Trophoblast cell (in vitro differentiated cells and primary cell): ENCODE measurements around the gene CACNG8.
A peak's percentile ranks its signal among the peaks of the same experiment; 100 is the strongest.

ENCODE experiments used
- DNase-seq, 2 donors: peaks; one replicate each; pipeline ENCODE4 v3.0.0-alpha.2; 2016
- H2AFZ ChIP-seq: 2 replicates; pipeline ENCODE4 v1.6.1; 2013; ENCODE audit warnings: low read length, moderate library complexity, mild to moderate bottlenecking; ENCODE audit not compliant: insufficient read depth, poor library complexity
- H2AK5ac ChIP-seq: 2 replicates; pipeline ENCODE4 v1.6.1; 2013; ENCODE audit warnings: mild to moderate bottlenecking, low read length
- H2BK120ac ChIP-seq: 2 replicates; pipeline ENCODE4 v1.6.1; 2013; ENCODE audit warnings: low read length, mild to moderate bottlenecking, moderate library complexity; ENCODE audit not compliant: insufficient read depth, poor library complexity
- H2BK12ac ChIP-seq: 2 replicates; pipeline ENCODE4 v1.6.1; 2013; ENCODE audit warnings: mild to moderate bottlenecking, low read length, moderate library complexity
- H2BK5ac ChIP-seq: 2 replicates; pipeline ENCODE4 v1.6.1; 2013; ENCODE audit warnings: low read length, low read depth, moderate library complexity, mild to moderate bottlenecking; ENCODE audit not compliant: poor library complexity
- H3K14ac ChIP-seq: 2 replicates; pipeline ENCODE4 v1.6.1; 2013; ENCODE audit warnings: mild to moderate bottlenecking, low read length
- H3K18ac ChIP-seq: 2 replicates; pipeline ENCODE4 v1.6.1; 2013; ENCODE audit warnings: mild to moderate bottlenecking, low read length
- H3K23ac ChIP-seq: 2 replicates; pipeline ENCODE4 v1.6.1; 2013; ENCODE audit warnings: low read length
- H3K27ac ChIP-seq: 2 replicates; pipeline ENCODE4 v1.5.1; 2013; ENCODE audit warnings: low read depth, mild to moderate bottlenecking, inconsistent platforms, low read length, moderate library complexity
- H3K27me3 ChIP-seq: 2 replicates; pipeline ENCODE4 v1.6.1; 2013; ENCODE audit warnings: inconsistent platforms, mild to moderate bottlenecking, low read length, moderate library complexity; ENCODE audit not compliant: insufficient read depth
- H3K36me3 ChIP-seq, 2 experiments: 1 replicate in 1 of 2; 2 replicates in 1 of 2; pipeline ENCODE4 v1.6.1; 2013; ENCODE audit warnings: low read length in 2 of 2, mild to moderate bottlenecking in 2 of 2, moderate library complexity in 1 of 2; ENCODE audit not compliant: insufficient read depth in 2 of 2, control insufficient read depth in 1 of 2
- H3K4ac ChIP-seq: 2 replicates; pipeline ENCODE4 v1.6.1; 2013; ENCODE audit warnings: low read depth, mild to moderate bottlenecking, low read length, moderate library complexity
- H3K4me1 ChIP-seq, 2 experiments: 1 replicate in 1 of 2; 2 replicates in 1 of 2; pipeline ENCODE4 v1.6.1; 2013; ENCODE audit warnings: low read length in 2 of 2, mild to moderate bottlenecking in 2 of 2, moderate library complexity in 1 of 2; ENCODE audit not compliant: insufficient read depth in 2 of 2, control insufficient read depth in 1 of 2
- H3K4me2 ChIP-seq: 2 replicates; pipeline ENCODE4 v1.6.1; 2013; ENCODE audit warnings: inconsistent platforms, mild to moderate bottlenecking, low read length, moderate library complexity
- H3K4me3 ChIP-seq: 2 replicates; pipeline ENCODE4 v1.5.1; 2013; ENCODE audit warnings: mild to moderate bottlenecking, low read depth, low read length, inconsistent platforms
- H3K79me1 ChIP-seq: one replicate; pipeline ENCODE4 v1.6.1; 2013; ENCODE audit warnings: low read length
- H3K79me2 ChIP-seq: 2 replicates; pipeline ENCODE4 v1.6.1; 2013; ENCODE audit warnings: low read length, mild to moderate bottlenecking; ENCODE audit not compliant: control insufficient read depth, insufficient read depth, poor library complexity
- H3K9ac ChIP-seq: 2 replicates; pipeline ENCODE4 v1.6.1; 2013; ENCODE audit warnings: mild to moderate bottlenecking, low read length
- H3K9me3 ChIP-seq: 2 replicates; pipeline ENCODE4 v1.6.1; 2013; ENCODE audit warnings: low read depth, mild to moderate bottlenecking, control low read depth, inconsistent platforms, low read length; ENCODE audit not compliant: insufficient read depth
- H4K12ac ChIP-seq: 2 replicates; pipeline ENCODE4 v1.6.1; 2013; ENCODE audit warnings: low read depth, mild to moderate bottlenecking, low read length, moderate library complexity
- H4K8ac ChIP-seq: 2 replicates; pipeline ENCODE4 v1.6.1; 2013; ENCODE audit warnings: low read depth, mild to moderate bottlenecking, low read length, moderate library complexity
- H4K91ac ChIP-seq: one replicate; pipeline ENCODE4 v1.6.1; 2013; ENCODE audit warnings: low read depth, mild to moderate bottlenecking, low read length, moderate library complexity
- WGBS: extraction: QIAGEN DNeasy Blood & Tissue Kit; methylation state at CpG from one replicate; pipeline ENCODE4 v1.1.7; 2013; ENCODE audit warnings: missing lambda C conversion rate; ENCODE audit not compliant: insufficient read length, insufficient coverage; ENCODE audit errors: extremely low coverage; 5-methylcytosine and 5-hydroxymethylcytosine counted together

The CACNG8 gene

GRCh38 chr19:54001496-54001895, 38.8 kb downstream of the CACNG8 start:
- H3K4me2 ChIP-seq: no peak overlapping the region
- H3K9ac ChIP-seq: no peak overlapping the region
- H4K8ac ChIP-seq: no peak overlapping the region
- H3K36me3 ChIP-seq: no peaks in the 10 kb centered on the region
- no peak overlapping the region for H4K91ac ChIP-seq
- no peak overlapping the region for H3K23ac ChIP-seq
- H3K79me1 ChIP-seq: no peaks in the 10 kb centered on the region
- no peaks in the 10 kb centered on the region for H3K27me3 ChIP-seq
- no peak overlapping the region for H2BK120ac ChIP-seq
- no peak overlapping the region for H3K27ac ChIP-seq
- H3K9me3 ChIP-seq: peaks cover 3% of the 10 kb centered on the region
- no peak overlapping the region for H3K14ac ChIP-seq
- no peak overlapping the region for H4K12ac ChIP-seq
- peak in 1 of 2 donors; percentile 50 for DNase-seq
- H2AFZ ChIP-seq: no peak overlapping the region
- H2BK12ac ChIP-seq: no peak overlapping the region
- no peaks in the 10 kb centered on the region for H3K79me2 ChIP-seq
- no peak overlapping the region for H3K4ac ChIP-seq
- no CpG with 5 or more reads among the region's 2 CpGs for WGBS
- H2AK5ac ChIP-seq: no peak overlapping the region
- no peak overlapping the region for H3K18ac ChIP-seq
- H2BK5ac ChIP-seq: no peak overlapping the region
- no peak overlapping the region for H3K4me3 ChIP-seq
- H3K4me1 ChIP-seq: no peaks in the 10 kb centered on the region

GRCh38 chr19:54002495-54003315, 40.0 kb downstream of the CACNG8 start:
- Histone ChIP-seq H3K36me3 (no peaks in the 10 kb centered on the region), H3K18ac (no peak overlapping the region), H3K23ac (no peak overlapping the region), H3K4me3 (no peak overlapping the region), H3K4me1 (no peaks in the 10 kb centered on the region), H4K91ac (no peak overlapping the region), H2AK5ac (no peak overlapping the region), H2BK120ac (no peak overlapping the region), H3K79me2 (no peaks in the 10 kb centered on the region), H2BK5ac (no peak overlapping the region), H3K14ac (no peak overlapping the region), H3K4me2 (no peak overlapping the region), H3K79me1 (no peaks in the 10 kb centered on the region), H3K9me3 (peaks cover 3% of the 10 kb centered on the region), H3K4ac (no peak overlapping the region), H4K12ac (no peak overlapping the region), H3K27me3 (no peaks in the 10 kb centered on the region), H2AFZ (no peak overlapping the region), H3K27ac (no peak overlapping the region), H3K9ac (no peak overlapping the region), H4K8ac (no peak overlapping the region), H2BK12ac (no peak overlapping the region)
- no CpG with 5 or more reads among the region's 10 CpGs for WGBS
- DNase-seq: no peak

- Histone ChIP-seq H4K91ac (no peak overlapping the region), H3K9me3 (no peaks in the 10 kb centered on the region), H4K8ac (no peak overlapping the region), H3K27ac (no peak overlapping the region), H3K4me1 (no peaks in the 10 kb centered on the region), H3K79me1 (no peaks in the 10 kb centered on the region), H3K36me3 (no peaks in the 10 kb centered on the region), H4K12ac (no peak overlapping the region), H3K23ac (no peak overlapping the region), H3K4me3 (no peak overlapping the region), H3K18ac (no peak overlapping the region), H2AFZ (no peak overlapping the region), H2AK5ac (no peak overlapping the region), H3K9ac (no peak overlapping the region), H3K79me2 (no peaks in the 10 kb centered on the region), H3K27me3 (no peaks in the 10 kb centered on the region), H3K4ac (no peak overlapping the region), H2BK120ac (no peak overlapping the region), H2BK5ac (no peak overlapping the region), H3K4me2 (no peak overlapping the region), H2BK12ac (no peak overlapping the region), H3K14ac (no peak overlapping the region)
- peak in 1 of 2 donors; percentile 49 for DNase-seq
- no CpG with 5 or more reads among the region's 8 CpGs for WGBS
These were observed 46.7 kb downstream of the CACNG8 start for GRCh38 chr19:54009440-54009839.

GRCh38 chr19:54010474-54010873, 47.7 kb downstream of the CACNG8 start:
- Histone ChIP-seq H3K14ac (no peak overlapping the region), H3K4me2 (no peak overlapping the region), H2BK120ac (no peak overlapping the region), H2AFZ (no peak overlapping the region), H3K36me3 (no peaks in the 10 kb centered on the region), H4K8ac (no peak overlapping the region), H2BK5ac (no peak overlapping the region), H3K4me3 (no peak overlapping the region), H4K91ac (no peak overlapping the region), H3K79me1 (no peaks in the 10 kb centered on the region), H3K4me1 (no peaks in the 10 kb centered on the region), H3K9ac (no peak overlapping the region), H3K4ac (no peak overlapping the region), H3K27ac (no peak overlapping the region), H3K27me3 (no peaks in the 10 kb centered on the region), H2AK5ac (no peak overlapping the region), H3K9me3 (no peaks in the 10 kb centered on the region), H3K79me2 (no peaks in the 10 kb centered on the region), H4K12ac (no peak overlapping the region), H2BK12ac (no peak overlapping the region), H3K18ac (no peak overlapping the region), H3K23ac (no peak overlapping the region)
- DNase-seq: peak in 1 of 2 donors; percentile 36
- no CpG with 5 or more reads among the region's 6 CpGs for WGBS
